ENCODE results near the gene NF2.

The NF2 gene

DNA sequence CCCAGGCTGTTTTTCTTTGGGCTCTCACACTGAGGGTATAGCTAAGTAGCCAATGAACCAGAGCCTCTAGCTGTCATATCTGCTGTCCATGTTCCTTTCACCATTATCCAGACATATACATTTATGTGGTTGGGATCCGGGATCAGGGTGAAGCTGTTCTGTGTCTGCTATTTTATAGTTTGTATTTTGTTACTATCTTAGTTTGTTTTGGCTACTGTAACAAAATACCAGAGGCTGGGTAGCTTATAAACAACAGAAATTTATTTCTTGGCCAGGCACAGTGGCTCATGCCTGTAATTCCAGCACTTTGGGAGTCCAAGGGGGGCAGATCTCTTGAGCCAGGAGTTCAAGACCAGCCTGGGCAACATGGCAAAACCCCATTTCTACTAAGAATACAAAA is 75.9 kb downstream of the NF2 start:
- Histone ChIP-seq H3K9me3 (no peaks in the 10 kb centered on the region), H3K4me1 (no peaks in the 10 kb centered on the region), H3K27me3 (no peaks in the 10 kb centered on the region), H3K4me3 (ENCODE audit: low read depth, low read length) (no peak overlapping the region), H3K36me3 (peaks cover 67% of the 10 kb centered on the region)
- no peak for DNase-seq
- TF ChIP-seq, protein P1, sequence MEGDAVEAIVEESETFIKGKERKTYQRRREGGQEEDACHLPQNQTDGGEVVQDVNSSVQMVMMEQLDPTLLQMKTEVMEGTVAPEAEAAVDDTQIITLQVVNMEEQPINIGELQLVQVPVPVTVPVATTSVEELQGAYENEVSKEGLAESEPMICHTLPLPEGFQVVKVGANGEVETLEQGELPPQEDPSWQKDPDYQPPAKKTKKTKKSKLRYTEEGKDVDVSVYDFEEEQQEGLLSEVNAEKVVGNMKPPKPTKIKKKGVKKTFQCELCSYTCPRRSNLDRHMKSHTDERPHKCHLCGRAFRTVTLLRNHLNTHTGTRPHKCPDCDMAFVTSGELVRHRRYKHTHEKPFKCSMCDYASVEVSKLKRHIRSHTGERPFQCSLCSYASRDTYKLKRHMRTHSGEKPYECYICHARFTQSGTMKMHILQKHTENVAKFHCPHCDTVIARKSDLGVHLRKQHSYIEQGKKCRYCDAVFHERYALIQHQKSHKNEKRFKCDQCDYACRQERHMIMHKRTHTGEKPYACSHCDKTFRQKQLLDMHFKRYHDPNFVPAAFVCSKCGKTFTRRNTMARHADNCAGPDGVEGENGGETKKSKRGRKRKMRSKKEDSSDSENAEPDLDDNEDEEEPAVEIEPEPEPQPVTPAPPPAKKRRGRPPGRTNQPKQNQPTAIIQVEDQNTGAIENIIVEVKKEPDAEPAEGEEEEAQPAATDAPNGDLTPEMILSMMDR (IDR thresholded peaks at IDR 0.05; ENCODE audit: low read depth, low read length): no peak

DNA sequence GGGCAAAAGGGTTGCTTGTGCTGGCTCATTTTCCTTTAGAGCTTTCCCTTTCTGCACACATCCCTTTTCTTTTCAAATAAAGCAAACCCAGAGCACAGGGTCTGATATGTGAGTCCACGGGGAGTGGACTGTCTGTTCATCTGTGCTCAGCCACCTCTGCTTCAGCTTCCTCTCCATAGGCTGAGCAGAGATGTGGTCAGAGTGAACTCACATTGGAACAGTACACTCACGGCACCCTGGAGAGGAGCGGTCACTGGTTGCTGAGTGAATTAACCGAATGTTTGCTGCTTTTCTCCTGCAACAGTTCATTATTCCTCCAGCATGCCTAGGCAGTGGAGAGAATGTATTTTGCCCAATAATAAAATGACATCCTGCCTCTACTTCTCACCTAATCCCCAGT is 80.1 kb downstream of the NF2 start:
- TF ChIP-seq, protein P1 (IDR thresholded peaks at IDR 0.05; ENCODE audit: low read depth, low read length): no peak
- H3K4me3 ChIP-seq (ENCODE audit: low read depth, low read length): no peak overlapping the region
- no peaks in the 10 kb centered on the region for H3K4me1 ChIP-seq
- no peaks in the 10 kb centered on the region for H3K27me3 ChIP-seq
- H3K36me3 ChIP-seq: peaks cover 39% of the 10 kb centered on the region
- H3K9me3 ChIP-seq: no peaks in the 10 kb centered on the region
- DNase-seq: no peak

GRCh38 chr22:29684244-29684643 is 80.8 kb downstream of the NF2 start:
- DNase-seq: no peak
- H3K9me3 ChIP-seq: no peaks in the 10 kb centered on the region
- H3K36me3 ChIP-seq: peaks cover 32% of the 10 kb centered on the region
- H3K27me3 ChIP-seq: no peaks in the 10 kb centered on the region
- H3K4me3 ChIP-seq (ENCODE audit: low read depth, low read length): no peak overlapping the region
- TF ChIP-seq, protein P1 (IDR thresholded peaks at IDR 0.05; ENCODE audit: low read depth, low read length): no peak
- peaks cover under 1% of the 10 kb centered on the region; the same call in 1 of the 2 replicates for H3K4me1 ChIP-seq

GRCh38 chr22:29689206-29689879 is 85.9 kb downstream of the NF2 start:
- TF ChIP-seq, protein P1 (IDR thresholded peaks at IDR 0.05; ENCODE audit: low read depth, low read length): no peak

DNA sequence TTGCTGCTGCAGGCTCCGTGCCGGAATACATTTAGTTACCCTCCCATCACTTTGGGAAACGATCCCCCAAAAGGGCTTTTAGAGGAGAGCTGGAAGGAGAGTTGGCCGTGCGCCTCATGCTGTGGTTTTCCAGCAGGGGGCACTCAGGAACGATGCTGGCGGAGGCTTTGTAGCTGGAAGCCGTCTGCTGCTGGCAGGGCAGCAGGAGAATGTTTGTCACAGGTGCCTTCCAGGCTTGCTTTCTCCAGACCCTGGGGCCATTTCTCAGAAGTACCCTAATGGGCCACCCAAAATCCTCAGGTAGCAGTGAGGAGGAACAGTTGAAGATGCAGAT is 86.4 kb downstream of the NF2 start:
- Histone ChIP-seq H3K9me3 (no peaks in the 10 kb centered on the region), H3K4me3 (ENCODE audit: low read depth, low read length) (no peak overlapping the region), H3K27me3 (no peaks in the 10 kb centered on the region), H3K36me3 (peaks cover 22% of the 10 kb centered on the region), H3K4me1 (peaks cover 21% of the 10 kb centered on the region)
- peak; percentile 76 for DNase-seq
- TF ChIP-seq, protein P1 (IDR thresholded peaks at IDR 0.05; ENCODE audit: low read depth, low read length): peak; percentile 92

More at GRCh38 chr22:29689206-29689879, 85.9 kb downstream of the NF2 start:
- no peak for DNase-seq
- no peaks in the 10 kb centered on the region for H3K9me3 ChIP-seq
- H3K36me3 ChIP-seq: peaks cover 16% of the 10 kb centered on the region
- peaks cover 16% of the 10 kb centered on the region for H3K4me1 ChIP-seq
- H3K27me3 ChIP-seq: no peaks in the 10 kb centered on the region
- no peak overlapping the region for H3K4me3 ChIP-seq (ENCODE audit: low read depth, low read length)

- H3K36me3 ChIP-seq: peaks cover 23% of the 10 kb centered on the region
- H3K27me3 ChIP-seq: no peaks in the 10 kb centered on the region
- DNase-seq: no peak
- peaks cover 24% of the 10 kb centered on the region for H3K4me1 ChIP-seq
- H3K4me3 ChIP-seq (ENCODE audit: low read depth, low read length): no peak overlapping the region
- TF ChIP-seq, protein P1 (IDR thresholded peaks at IDR 0.05; ENCODE audit: low read depth, low read length): no peak
- H3K9me3 ChIP-seq: no peaks in the 10 kb centered on the region
These were observed 87.0 kb downstream of the NF2 start for GRCh38 chr22:29690476-29690875.

Data from BE2C (cell line).